B cell (primary cell): ENCODE results near the gene VTCN1. TPM values are rescaled to one million over a fixed set of nuclear protein-coding genes. Genes with fewer than 3 reads are reported as not detected.

ENCODE experiments used
- ATAC-seq: fragments of 200-7000 bp; cut with Tn5 transposase; one replicate; pipeline ENCODE4 v1.10.0; 2021; ENCODE audit warnings: low read depth, mild to moderate bottlenecking, moderate number of reproducible peaks, moderate library complexity
- CTCF ChIA-PET: fragments of 350-600 bp; sonication (Branson Sonifier 250); formaldehyde crosslinking; loops from one replicate; lab custom pipeline; 2021; ENCODE audit warnings: antibody characterized with exemption, inconsistent platforms; lab: Charles Lee
- POLR2A ChIA-PET: fragments of 350-600 bp; sonication (Branson Sonifier 250); formaldehyde crosslinking; loops from one replicate; lab custom pipeline; 2021; ENCODE audit warnings: antibody characterized with exemption; lab: Charles Lee
- DNase-seq: peaks from one replicate; pipeline ENCODE4 v3.0.0; 2013
- H2AFZ ChIP-seq: 2 replicates; pipeline ENCODE4 v1.6.1; 2012; ENCODE audit warnings: mild to moderate bottlenecking, low read depth, low read length; ENCODE audit not compliant: insufficient read depth, poor library complexity, severe bottlenecking
- H3K27ac ChIP-seq, 2 donors: 1 replicate in 1 of 2; 2 replicates in 1 of 2; pipeline ENCODE4 v1.5.1; 2012 to 2013; ENCODE audit warnings: low read length in 2 of 2, mild to moderate bottlenecking in 2 of 2, moderate library complexity in 1 of 2
- H3K27me3 ChIP-seq, 4 experiments: fragments of 200-600 bp in 1 of 4; sonication (generic) in 1 of 4; replicated peaks in 1 of 4; 1 replicate in 2 of 4; 2 replicates in 2 of 4; pipeline versions ENCODE4 v1.6.1 to v1.7.0; 2013 to 2016; ENCODE audit warnings: low read length in 3 of 4, mild to moderate bottlenecking in 2 of 4, mixed read lengths in 1 of 4, moderate library complexity in 1 of 4; ENCODE audit not compliant: insufficient read depth in 4 of 4, control insufficient read depth in 3 of 4; ENCODE audit errors: control extremely low read depth in 1 of 4
- H3K36me3 ChIP-seq, 2 experiments: replicated peaks in 1 of 2; 1 replicate in 1 of 2; 2 replicates in 1 of 2; pipeline versions ENCODE4 v1.6.1 to v1.7.1; 2013; ENCODE audit warnings: low read length in 1 of 2; ENCODE audit not compliant: insufficient read depth in 2 of 2, control insufficient read depth in 1 of 2; ENCODE audit errors: control extremely low read depth in 1 of 2, extremely low read depth in 1 of 2
- H3K4me1 ChIP-seq, 2 donors: fragments of 200-600 bp in 1 of 2; sonication (generic) in 1 of 2; 1 replicate in 1 of 2; 2 replicates in 1 of 2; pipeline versions ENCODE4 v1.5.1 to v1.6.1; 2013 to 2017; ENCODE audit warnings: low read length in 2 of 2; ENCODE audit not compliant: control insufficient read depth in 2 of 2, insufficient read depth in 2 of 2
- H3K4me2 ChIP-seq: replicated peaks from 2 replicates; pipeline ENCODE3; 2012; ENCODE audit warnings: mild to moderate bottlenecking, low read depth, low read length; ENCODE audit not compliant: poor library complexity, severe bottlenecking
- H3K4me3 ChIP-seq, 5 experiments: fragments of 200-600 bp in 1 of 5; sonication (generic) in 1 of 5; 1 replicate in 3 of 5; 2 replicates in 2 of 5; pipeline versions ENCODE4 v1.5.1 to v1.7.0; 2011 to 2016; ENCODE audit warnings: low read length in 4 of 5, mild to moderate bottlenecking in 4 of 5, low read depth in 2 of 5, control low read depth in 1 of 5, moderate library complexity in 1 of 5; ENCODE audit not compliant: insufficient read depth in 1 of 5; ENCODE audit errors: control extremely low read depth in 1 of 5, extremely low read depth in 1 of 5
- H3K79me2 ChIP-seq: fragments of 200-600 bp; sonication (generic); one replicate; pipeline ENCODE4 v1.6.0; 2016; ENCODE audit warnings: low read length; ENCODE audit not compliant: control insufficient read depth, insufficient read depth
- H3K9ac ChIP-seq: fragments of 200-600 bp; sonication (generic); 2 replicates; pipeline ENCODE4 v1.6.1; 2017; ENCODE audit warnings: mild to moderate bottlenecking, low read length, moderate library complexity
- H3K9me3 ChIP-seq, 3 donors: one replicate each; pipeline versions ENCODE4 v1.6.1 to v1.7.1; 2013; ENCODE audit warnings: low read length in 2 of 3; ENCODE audit not compliant: control insufficient read depth in 2 of 3, insufficient read depth in 1 of 3; ENCODE audit errors: control extremely low read depth in 1 of 3
- H4K20me1 ChIP-seq: 2 replicates; pipeline ENCODE4 v1.6.0; 2012; ENCODE audit warnings: mild to moderate bottlenecking, low read length; ENCODE audit not compliant: insufficient read depth, control insufficient read depth, poor library complexity, severe bottlenecking
- H3K27ac Mint-ChIP-seq: one replicate; pipeline ENCODE4 v1.8.0; 2021; ENCODE audit warnings: mixed read lengths
- H3K27me3 Mint-ChIP-seq: one replicate; pipeline ENCODE4 v1.8.0; 2021; ENCODE audit warnings: mixed read lengths
- H3K4me1 Mint-ChIP-seq: one replicate; pipeline ENCODE4 v1.8.0; 2021; ENCODE audit warnings: mixed read lengths
- H3K4me3 Mint-ChIP-seq: one replicate; pipeline ENCODE4 v1.8.0; 2021; ENCODE audit warnings: mixed read lengths
- H3K9me3 Mint-ChIP-seq: one replicate; pipeline ENCODE4 v1.8.0; 2022; ENCODE audit warnings: mixed read lengths; ENCODE audit not compliant: insufficient read depth
- CTCF ChIP-seq: fragments of 200-600 bp; IDR thresholded peaks from one replicate; pipeline ENCODE4 v1.8.0; 2022; ENCODE audit warnings: antibody characterized with exemption, mild to moderate bottlenecking
- EZH2 ChIP-seq: IDR thresholded peaks from 2 replicates; pipeline ENCODE4 v1.6.1; 2012; ENCODE audit warnings: borderline replicate concordance, low read depth, mild to moderate bottlenecking, moderate library complexity, low read length; ENCODE audit not compliant: insufficient read depth, poor library complexity, severe bottlenecking
- WGBS: methylation state at CpG from one replicate; pipeline ENCODE4 v1.1.5; 2013; ENCODE audit warnings: missing lambda C conversion rate; ENCODE audit not compliant: insufficient coverage; 5-methylcytosine and 5-hydroxymethylcytosine counted together
- intact Hi-C: fragments of 100-400 bp; cut with micrococcal nuclease; formaldehyde crosslinking; loops from one replicate; pipeline ENCODE4 v1.10.0; 2022
- polyA plus RNA-seq: library from polyadenylated mRNA; depleted of rRNA; stranded (reverse); fragments of >200 nt; gene quantifications from 2 replicates; pipeline ENCODE4 v1.2.3, GENCODE V29; 2012
- total RNA-seq, 2 donors: library from RNA; stranded (reverse); fragments of 120-200 nt in 1 of 2; gene quantifications; 1 replicate in 1 of 2; 2 replicates in 1 of 2; pipeline versions ENCODE4 v1.2.3 to v1.2.4, GENCODE V29; 2013 to 2022

Gene VTCN1
- total and polyA plus RNA-seq, 2 donors (not counting 1 experiment from before 2014, with no cell fraction given) = not detected

GRCh38 chr1:117210386-117210785 lies 341 bp downstream of the VTCN1 start:
- no peak overlapping the region for H3K27ac ChIP-seq
- H4K20me1 ChIP-seq = no peaks in the 10 kb centered on the region
- no peak for ATAC-seq
- DNase-seq = no peak
- H3K9me3 ChIP-seq = no peaks in the 10 kb centered on the region
- no peak overlapping the region for H2AFZ ChIP-seq
- Mint-ChIP-seq H3K4me1 (no peaks in the 10 kb centered on the region), H3K4me3 (no peak overlapping the region), H3K27me3 (peaks cover 24% of the 10 kb centered on the region), H3K27ac (no peak overlapping the region), H3K9me3 (no peaks in the 10 kb centered on the region)
- intact Hi-C loops = no loop called here
- H3K27me3 ChIP-seq = peaks cover 0 to 12% (median 0%) of the 10 kb centered on the region in 4 experiments
- ChIA-PET CTCF (no interaction called here), POLR2A (no interaction called here)
- H3K36me3 ChIP-seq = no peaks in the 10 kb centered on the region
- no peak overlapping the region for H3K9ac ChIP-seq
- H3K4me3 ChIP-seq = no peak overlapping the region
- WGBS = 96% methylated on average over 2 of the region's 4 CpGs
- no peak overlapping the region for H3K4me2 ChIP-seq
- H3K79me2 ChIP-seq = no peaks in the 10 kb centered on the region
- no peaks in the 10 kb centered on the region for H3K4me1 ChIP-seq
- TF ChIP-seq CTCF = no peak
- TF ChIP-seq EZH2 = no peak

GRCh38 chr1:117209094-117209493 lies 1.6 kb downstream of the VTCN1 start:
- Mint-ChIP-seq H3K4me3 (no peak overlapping the region), H3K27me3 (peaks cover 20% of the 10 kb centered on the region), H3K27ac (no peak overlapping the region), H3K9me3 (no peaks in the 10 kb centered on the region), H3K4me1 (no peaks in the 10 kb centered on the region)
- 100% methylated on average over 2 of the region's 3 CpGs for WGBS
- ATAC-seq (no peak), DNase-seq (no peak)
- Histone ChIP-seq H3K4me3 (no peak overlapping the region), H3K79me2 (no peaks in the 10 kb centered on the region), H3K4me1 (no peaks in the 10 kb centered on the region), H3K9me3 (no peaks in the 10 kb centered on the region), H3K27me3 (peaks cover 0 to 12% (median 0%) of the 10 kb centered on the region in 4 experiments), H3K27ac (no peak overlapping the region), H3K4me2 (no peak overlapping the region), H2AFZ (no peak overlapping the region), H3K9ac (no peak overlapping the region), H3K36me3 (no peaks in the 10 kb centered on the region), H4K20me1 (no peaks in the 10 kb centered on the region)
- POLR2A ChIA-PET = no interaction called here
- intact Hi-C loops = no loop called here
- TF ChIP-seq EZH2 = no peak
- TF ChIP-seq CTCF = no peak
- CTCF ChIA-PET = no interaction called here
